Lung microvascular endothelial cell (primary cell): Measurements from ENCODE around the gene PTPN4. TPM values are rescaled to one million over a fixed set of nuclear protein-coding genes. Genes with fewer than 3 reads are reported as not detected.
A peak's percentile ranks its signal among the peaks of the same experiment; 100 is the strongest.
"Not testable (repeated sequence)": the region's sequence is repeated elsewhere in the genome, so short reads cannot be mapped to it uniquely, and the experiment has no call there.

Source experiments
- DNase-seq, 2 donors: peaks; one replicate each; pipeline versions ENCODE4 v3.0.0 to v3.0.0-alpha.2; 2010; ENCODE audit warnings: low read depth in 2 of 2
- total RNA-seq: library from RNA; depleted of rRNA; stranded (reverse); fragments of >200 nt; gene quantifications from 2 replicates; pipeline ENCODE4 v1.2.1, GENCODE V29; 2014

PTPN4 gene
- total RNA-seq, 1 donor from 2014 or later, result 26.2 TPM

- DNase-seq, result no peak
Measured at GRCh38 chr2:120014226-120014980, 254.7 kb downstream of the PTPN4 start.

DNA sequence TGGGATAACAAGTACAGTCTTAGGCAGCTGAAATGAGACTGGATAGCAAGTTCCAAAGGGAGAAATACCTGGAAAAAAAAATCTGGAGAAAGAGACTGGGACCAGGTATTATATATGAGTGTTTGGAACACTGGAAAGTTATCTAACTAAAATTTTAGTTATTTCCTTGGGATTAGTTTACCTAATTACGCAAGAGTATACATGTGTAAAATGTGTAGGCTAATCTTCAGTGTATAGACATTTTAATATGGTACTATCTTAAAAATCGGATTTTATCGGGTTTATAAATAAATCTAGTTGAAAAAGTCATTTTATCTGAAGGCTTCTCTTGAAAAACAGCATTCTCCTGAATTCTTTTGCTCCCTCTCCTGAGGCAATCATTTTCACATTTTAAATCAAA lies 257.1 kb downstream of the PTPN4 start:
- DNase-seq, result no peak

- DNase-seq, result peak in 1 of 2 donors; percentile 11
Measured at GRCh38 chr2:120017201-120017600, 257.5 kb downstream of the PTPN4 start.

GRCh38 chr2:120018549-120018948 lies 258.8 kb downstream of the PTPN4 start:
- DNase-seq, result no peak

DNA sequence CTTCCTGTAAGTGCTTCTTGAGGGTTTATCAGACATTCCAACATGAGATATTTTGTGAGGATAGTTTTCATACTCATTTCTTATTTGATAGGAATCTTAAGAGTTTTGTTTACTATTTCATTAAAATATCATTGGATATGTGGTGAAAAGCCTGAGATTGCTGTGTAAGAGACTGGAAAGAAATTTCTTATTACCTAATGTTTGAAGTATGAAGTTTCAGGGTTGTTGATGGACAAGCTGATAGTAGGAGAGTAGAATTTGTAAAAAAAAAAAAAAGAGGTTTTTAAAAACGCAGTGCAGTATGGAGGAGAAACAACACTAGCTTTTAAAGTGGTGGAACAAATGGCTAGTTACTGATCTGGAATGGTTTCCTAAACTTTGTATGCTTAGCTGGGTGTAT lies 260.8 kb downstream of the PTPN4 start:
- no peak for DNase-seq

DNA sequence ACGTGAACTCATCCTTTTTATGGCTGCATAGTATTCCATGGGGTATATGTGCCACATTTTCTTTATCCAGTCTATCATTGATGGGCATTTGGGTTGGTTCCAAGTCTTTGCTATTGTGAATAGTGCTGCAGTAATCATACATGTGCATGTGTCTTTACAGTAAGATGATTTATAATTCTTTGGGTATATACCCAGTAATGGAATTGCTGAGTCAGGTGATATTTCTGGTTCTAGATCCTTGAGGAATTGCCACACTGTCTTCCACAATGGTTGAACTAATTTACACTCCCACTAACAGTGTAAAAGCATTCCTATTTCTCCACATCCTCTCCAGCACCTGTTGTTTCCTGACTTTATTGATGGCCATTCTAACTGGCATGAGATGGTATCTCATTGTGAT lies 262.8 kb downstream of the PTPN4 start:
- DNase-seq, result not testable (repeated sequence)

GRCh38 chr2:120026890-120027289 lies 267.2 kb downstream of the PTPN4 start:
- no peak for DNase-seq

DNA sequence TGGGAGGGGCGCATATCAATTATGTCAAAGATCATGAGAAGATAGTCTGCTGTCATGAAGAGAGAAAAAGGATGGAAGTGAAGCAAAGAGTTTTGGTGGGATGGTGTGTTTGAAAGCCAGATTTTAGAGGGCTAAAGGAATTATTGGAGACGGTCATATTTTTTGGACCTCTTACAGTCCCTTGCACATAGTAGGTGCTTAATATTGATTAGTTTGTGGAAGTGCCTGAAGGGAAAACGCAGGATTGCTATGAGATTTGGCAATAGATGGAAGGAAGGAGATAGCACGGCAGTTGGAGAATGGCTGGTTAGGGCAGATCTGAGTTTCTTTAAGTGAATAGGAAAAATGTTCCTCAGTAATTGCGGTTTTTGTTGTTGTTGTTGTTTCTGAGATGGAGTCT lies 269.1 kb downstream of the PTPN4 start:
- DNase-seq, result no peak

DNA sequence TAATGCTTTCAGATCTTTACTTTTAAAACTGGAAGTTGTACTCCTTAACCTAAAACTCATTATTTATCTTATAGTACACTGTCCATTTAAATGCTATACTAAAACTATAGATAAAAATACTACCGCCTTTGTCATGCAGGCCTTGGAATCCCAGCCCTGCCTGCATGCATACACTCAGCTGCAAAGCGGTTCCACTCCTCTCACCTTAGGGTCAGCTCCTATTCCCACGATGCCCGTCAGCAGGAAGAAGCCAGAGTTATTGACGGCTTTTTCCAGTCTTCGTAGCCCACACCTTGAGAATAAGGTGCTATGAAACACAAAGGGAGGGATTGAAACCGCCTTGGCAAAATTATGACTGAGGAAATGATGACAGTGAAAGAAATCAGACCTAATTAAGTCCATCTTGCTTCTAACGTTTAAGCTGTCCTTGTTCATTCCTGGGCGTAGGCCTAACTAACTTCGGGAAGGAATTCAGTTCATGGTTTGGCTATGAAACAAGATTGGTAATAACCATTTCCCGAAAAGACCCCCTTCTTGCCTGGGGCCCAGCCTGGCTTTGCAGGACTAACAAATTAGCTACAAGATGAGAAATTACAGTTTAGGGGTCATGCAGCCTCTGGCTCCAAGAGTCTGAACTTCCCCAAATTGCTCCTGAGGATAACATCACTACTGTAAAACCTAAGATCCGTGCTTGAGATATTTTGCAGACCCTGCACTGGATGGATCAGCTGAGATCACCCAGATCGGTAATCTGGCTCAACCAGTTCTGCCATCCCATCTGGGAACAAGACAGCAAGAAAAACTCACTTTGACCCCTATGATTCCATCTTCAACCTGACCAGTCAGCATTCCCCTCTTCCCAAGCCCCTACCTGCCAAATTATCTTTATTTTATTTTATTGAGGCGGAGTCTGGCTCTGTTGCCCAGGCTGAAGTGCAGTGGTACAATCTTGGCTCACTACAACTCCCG lies 270.2 kb downstream of the PTPN4 start:
- DNase-seq, result no peak

- no peak for DNase-seq
Measured at GRCh38 chr2:120032297-120032696, 272.6 kb downstream of the PTPN4 start.

Other genes starting within 250 kb of the PTPN4 start
- gene SCTR, start 235.4 kb upstream of the PTPN4 start, total RNA-seq, result not detected in 2 replicates
- gene CFAP221, start 215.5 kb upstream of the PTPN4 start, total RNA-seq, result not detected in 2 replicates
- 6.1 and 6.2 TPM in 2 replicates for gene TMEM177, start 80.7 kb upstream of the PTPN4 start, total RNA-seq